Measurements from ENCODE around the gene ATP2C2. TPM values are rescaled to one million over a fixed set of nuclear protein-coding genes. Genes with fewer than 3 reads are reported as not detected.

The ATP2C2 gene
- total and polyA plus RNA-seq, 12 donors: 0.07 to 2.2 (median 0.54) TPM; not detected in 2

DNA sequence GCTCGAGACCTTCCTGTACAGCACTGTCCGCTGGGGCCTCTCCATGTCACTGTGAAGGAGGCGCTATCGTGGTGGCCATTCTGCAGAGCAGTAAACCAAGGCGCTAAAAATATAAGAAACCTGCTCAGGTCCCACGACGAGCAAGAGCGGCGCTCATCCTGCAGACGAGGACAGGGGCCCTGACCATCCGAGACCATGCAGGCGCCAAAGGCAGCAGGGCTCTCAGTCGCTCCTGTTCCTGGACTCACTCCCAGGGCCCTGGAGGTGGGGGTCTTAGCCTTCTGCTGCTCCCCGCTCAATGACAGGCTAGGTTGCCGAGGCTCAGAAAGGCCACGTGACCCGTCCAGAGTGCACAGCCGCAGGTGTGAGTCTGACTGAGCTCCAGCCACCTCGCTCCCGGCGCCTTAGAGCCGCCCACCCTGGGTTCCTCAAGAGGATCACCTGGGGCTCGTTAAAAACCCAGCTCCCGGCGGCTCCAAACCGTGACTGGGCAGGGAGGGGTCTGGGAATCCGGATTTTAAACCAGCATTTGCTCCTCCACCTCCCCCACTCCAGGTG, 509 bp upstream of the ATP2C2 start:
- Histone ChIP-seq H3K36me3 (replicated peaks in 1 of 2) (no peaks in the 10 kb centered on the region), H3K4me1 (replicated peaks in 1 of 2) (peaks cover 0 to 5% of the 10 kb centered on the region in 2 donors), H3K4me3 (no peak overlapping the region), H3K9me3 (replicated peaks in 1 of 3) (no peaks in the 10 kb centered on the region), H3K27me3 (peaks cover 26% of the 10 kb centered on the region), H3K27ac (no peak overlapping the region)
- DNase-seq: no peak
- intact Hi-C loops (cut with DNase I): no loop called here
- WGBS, 4 donors: 22 to 59% (median 24%) methylated on average over 8 to 27 of the region's 27 CpGs
- TF ChIP-seq POLR2A (IDR thresholded peaks at IDR 0.05): no peak
- TF ChIP-seq, protein P1, sequence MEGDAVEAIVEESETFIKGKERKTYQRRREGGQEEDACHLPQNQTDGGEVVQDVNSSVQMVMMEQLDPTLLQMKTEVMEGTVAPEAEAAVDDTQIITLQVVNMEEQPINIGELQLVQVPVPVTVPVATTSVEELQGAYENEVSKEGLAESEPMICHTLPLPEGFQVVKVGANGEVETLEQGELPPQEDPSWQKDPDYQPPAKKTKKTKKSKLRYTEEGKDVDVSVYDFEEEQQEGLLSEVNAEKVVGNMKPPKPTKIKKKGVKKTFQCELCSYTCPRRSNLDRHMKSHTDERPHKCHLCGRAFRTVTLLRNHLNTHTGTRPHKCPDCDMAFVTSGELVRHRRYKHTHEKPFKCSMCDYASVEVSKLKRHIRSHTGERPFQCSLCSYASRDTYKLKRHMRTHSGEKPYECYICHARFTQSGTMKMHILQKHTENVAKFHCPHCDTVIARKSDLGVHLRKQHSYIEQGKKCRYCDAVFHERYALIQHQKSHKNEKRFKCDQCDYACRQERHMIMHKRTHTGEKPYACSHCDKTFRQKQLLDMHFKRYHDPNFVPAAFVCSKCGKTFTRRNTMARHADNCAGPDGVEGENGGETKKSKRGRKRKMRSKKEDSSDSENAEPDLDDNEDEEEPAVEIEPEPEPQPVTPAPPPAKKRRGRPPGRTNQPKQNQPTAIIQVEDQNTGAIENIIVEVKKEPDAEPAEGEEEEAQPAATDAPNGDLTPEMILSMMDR (IDR thresholded peaks at IDR 0.05): no peak

DNA sequence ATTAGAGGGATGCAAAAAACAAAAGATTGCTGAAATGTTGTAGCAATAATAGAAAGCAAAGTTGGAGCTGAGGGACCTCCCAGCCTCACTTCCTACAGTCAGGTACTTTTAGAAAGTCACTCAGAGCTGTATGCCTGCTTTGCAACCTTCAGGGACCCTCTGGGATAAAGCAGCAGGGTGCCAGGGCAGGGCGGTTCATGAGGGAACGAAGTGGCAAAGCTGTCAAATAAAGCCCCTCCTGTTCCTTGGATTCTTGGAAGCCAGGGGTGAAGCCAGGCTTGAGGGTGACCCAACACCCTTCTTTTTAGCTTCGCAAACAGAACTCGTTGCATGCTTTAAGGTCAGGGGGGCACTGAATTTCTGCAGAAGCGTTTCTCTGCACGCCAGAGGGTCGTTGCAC, 767 bp downstream of the ATP2C2 start:
- no peak for TF ChIP-seq POLR2A (IDR thresholded peaks at IDR 0.05)
- TF ChIP-seq, protein P1 (IDR thresholded peaks at IDR 0.05): no peak
- 35 to 64% (median 55%) methylated on average over 7 of the region's 7 CpGs for WGBS, 4 donors
- H3K27ac ChIP-seq: no peak overlapping the region
- peaks cover 0 to 5% of the 10 kb centered on the region in 2 donors for H3K4me1 ChIP-seq (replicated peaks in 1 of 2)
- no peaks in the 10 kb centered on the region for H3K36me3 ChIP-seq (replicated peaks in 1 of 2)
- no peak overlapping the region for H3K4me3 ChIP-seq
- H3K9me3 ChIP-seq (replicated peaks in 1 of 3): no peaks in the 10 kb centered on the region
- H3K27me3 ChIP-seq: peaks cover 26% of the 10 kb centered on the region
- intact Hi-C loops (cut with DNase I): no loop called here
- DNase-seq: no peak

DNA sequence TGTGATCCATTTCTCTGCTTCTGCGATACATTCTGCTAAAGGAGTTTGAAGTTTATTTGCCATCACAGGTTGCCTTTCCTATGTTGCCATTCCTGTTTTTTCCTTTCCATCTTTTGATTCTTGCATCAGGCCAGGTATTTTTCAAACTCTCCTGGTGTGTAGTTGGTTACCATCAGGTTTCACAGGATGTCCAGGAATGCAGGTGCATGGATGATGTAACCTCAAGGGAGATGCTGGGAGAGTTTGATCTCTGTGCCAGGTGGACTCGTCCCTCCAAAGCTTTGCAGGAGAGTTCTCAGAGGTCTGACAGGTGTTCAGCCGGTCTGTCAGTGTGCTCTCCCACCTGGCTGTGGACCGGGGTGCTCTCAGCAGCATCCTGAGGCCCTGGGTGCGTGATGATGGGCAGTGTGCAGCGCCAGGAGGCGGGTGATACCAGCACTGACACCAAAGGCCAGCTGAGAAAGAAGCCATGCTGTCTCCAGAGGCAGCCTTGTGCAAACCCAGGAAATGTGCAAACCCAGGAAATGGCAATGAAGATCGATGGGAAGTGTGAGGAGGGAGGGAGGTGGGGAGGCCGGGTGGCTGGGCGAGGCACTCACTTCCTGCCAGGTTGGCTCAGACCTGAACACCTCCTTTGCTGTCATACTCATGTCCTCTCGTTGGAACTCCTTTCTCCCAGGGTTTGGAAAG, 1.7 kb downstream of the ATP2C2 start:
- no peak for DNase-seq
- intact Hi-C loops (cut with DNase I): no loop called here
- WGBS, 4 donors: 56 to 61% (median 58%) methylated on average over 10 to 11 of the region's 11 CpGs
- H3K9me3 ChIP-seq (replicated peaks in 1 of 3): no peaks in the 10 kb centered on the region
- H3K27me3 ChIP-seq: peaks cover 26% of the 10 kb centered on the region
- TF ChIP-seq, protein P1 (IDR thresholded peaks at IDR 0.05): no peak
- TF ChIP-seq POLR2A (IDR thresholded peaks at IDR 0.05): no peak
- H3K4me1 ChIP-seq (replicated peaks in 1 of 2): peaks cover 0 to 5% of the 10 kb centered on the region in 2 donors
- no peaks in the 10 kb centered on the region for H3K36me3 ChIP-seq (replicated peaks in 1 of 2)
- H3K27ac ChIP-seq: no peak overlapping the region
- no peak overlapping the region for H3K4me3 ChIP-seq

DNA sequence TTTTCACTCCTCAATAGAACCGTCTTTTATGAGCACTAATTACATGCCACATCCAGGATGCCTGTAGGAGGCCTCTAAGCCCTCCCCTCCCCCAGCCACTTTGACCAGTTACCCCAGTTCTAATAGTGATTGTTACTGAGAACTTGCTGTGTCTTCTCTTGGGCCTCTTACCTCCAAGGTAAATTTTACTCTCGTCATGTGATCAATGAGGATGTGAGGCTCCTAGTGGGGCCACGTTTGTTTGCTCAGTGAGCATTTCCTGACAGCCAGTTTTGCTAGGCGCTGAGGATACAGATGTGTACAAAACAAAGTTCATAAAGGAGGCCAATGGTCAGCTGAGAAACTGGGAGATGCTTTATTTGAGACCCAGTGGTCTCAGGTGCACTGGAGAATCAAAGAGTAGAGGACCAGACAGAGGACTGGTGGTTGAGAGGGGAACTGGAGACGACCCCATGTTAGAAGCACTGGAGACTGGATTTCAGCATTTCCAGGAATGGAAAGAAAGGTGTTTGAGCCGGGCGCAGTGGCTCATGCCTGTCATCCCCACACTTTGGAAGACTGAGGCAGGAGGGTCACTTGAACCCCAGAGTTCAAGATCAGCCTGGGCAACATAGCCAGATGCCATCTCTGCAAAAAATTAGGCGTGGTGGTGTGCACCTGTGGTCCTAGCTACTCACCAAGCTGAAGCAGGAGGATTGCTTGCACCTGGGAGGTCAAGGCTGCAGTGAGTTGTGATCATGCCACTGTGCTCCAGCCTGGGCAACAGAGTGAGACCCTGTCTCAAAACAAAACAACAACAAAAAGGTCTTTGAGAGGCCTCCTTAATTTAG, 2.6 kb downstream of the ATP2C2 start:
- no peak for DNase-seq
- Histone ChIP-seq H3K4me3 (no peak overlapping the region), H3K36me3 (replicated peaks in 1 of 2) (no peaks in the 10 kb centered on the region), H3K4me1 (replicated peaks in 1 of 2) (peaks cover 0 to 5% of the 10 kb centered on the region in 2 donors), H3K27ac (no peak overlapping the region), H3K27me3 (peaks cover 26% of the 10 kb centered on the region), H3K9me3 (replicated peaks in 1 of 3) (no peaks in the 10 kb centered on the region)
- intact Hi-C loops (cut with DNase I): no loop called here
- TF ChIP-seq, protein P1 (IDR thresholded peaks at IDR 0.05): no peak
- no peak for TF ChIP-seq POLR2A (IDR thresholded peaks at IDR 0.05)
- 67 to 71% (median 68%) methylated on average over 7 to 8 of the region's 8 CpGs for WGBS, 4 donors
